A549 (cell line): ENCODE data around the gene PRKACG.

Experiments
- CBX2 ChIP-seq: fragments of 200-600 bp; sonication (generic); IDR thresholded peaks from 2 replicates; pipeline ENCODE4 v1.6.1; 2016; ENCODE audit warnings: low read depth, mild to moderate bottlenecking, borderline replicate concordance
- CEBPB ChIP-seq, 2 experiments: fragments of >200 bp in 1 of 2; sonication (Bioruptor Twin) in 1 of 2; formaldehyde crosslinking in 1 of 2; IDR thresholded peaks; 2 replicates each; pipeline ENCODE4 v1.6.1; 2012 to 2016
- CTCF ChIP-seq: fragments of >200 bp; sonication (Bioruptor Twin); formaldehyde crosslinking; IDR thresholded peaks from 3 replicates; pipeline ENCODE4 v1.5.1; 2016
- FOSB ChIP-seq: fragments of 250-450 bp; sonication (Bioruptor Pico); IDR thresholded peaks from 2 replicates; pipeline ENCODE4 v1.5.0; 2020; ENCODE audit warnings: mild to moderate bottlenecking, moderate library complexity
- POLR2A ChIP-seq: IDR thresholded peaks from 2 replicates; pipeline ENCODE4 v1.6.1; 2012; ENCODE audit warnings: mild to moderate bottlenecking, low read length
- RAD21 ChIP-seq, 2 experiments: fragments of >200 bp in 1 of 2; sonication (Bioruptor Twin) in 1 of 2; formaldehyde crosslinking in 1 of 2; IDR thresholded peaks in 1 of 2; conservative IDR thresholded peaks in 1 of 2; 2 replicates in 1 of 2; 3 replicates in 1 of 2; pipeline ENCODE4 v1.6.1; 2012 to 2018; ENCODE audit warnings: inconsistent platforms in 1 of 2
- RFX5 ChIP-seq: fragments of 450-650 bp; IDR thresholded peaks from 2 replicates; pipeline ENCODE4 v1.7.1; 2014; ENCODE audit warnings: antibody characterized with exemption, mild to moderate bottlenecking, moderate library complexity
- RNF2 ChIP-seq: fragments of 200-600 bp; sonication (generic); IDR thresholded peaks from 2 replicates; pipeline ENCODE4 v1.6.1; 2016; ENCODE audit warnings: low read depth, mild to moderate bottlenecking, antibody characterized with exemption, moderate library complexity, borderline replicate concordance
- USF2 ChIP-seq: fragments of 450-650 bp; IDR thresholded peaks from 2 replicates; pipeline ENCODE4 v1.6.1; 2014; ENCODE audit warnings: antibody characterized with exemption
- TF ChIP-seq, protein P1 (sequence below): fragments of 200-600 bp; sonication (generic); IDR thresholded peaks from 2 replicates; pipeline ENCODE4 v1.6.1; 2016; ENCODE audit warnings: antibody characterized with exemption, mild to moderate bottlenecking, moderate library complexity

DNA sequence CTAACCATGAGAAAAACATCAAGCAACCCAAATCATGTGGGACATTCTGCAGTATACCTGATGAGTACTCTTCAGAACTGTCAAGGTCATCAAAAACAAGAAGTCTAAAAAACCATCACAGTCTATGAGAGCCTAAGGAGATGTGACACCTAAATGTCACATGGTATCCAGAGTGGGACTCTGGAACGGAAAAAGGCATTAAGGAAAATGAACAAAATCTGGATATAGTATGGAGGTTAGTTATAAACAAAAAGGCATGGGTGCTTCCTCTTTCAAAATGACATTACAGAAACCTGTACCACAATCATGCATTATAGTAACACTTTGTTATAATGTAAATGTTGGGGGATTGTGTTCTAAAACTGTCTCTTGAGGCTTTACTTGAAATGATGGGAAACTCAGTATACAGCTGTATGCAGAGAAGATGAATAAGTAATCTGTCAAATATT lies 47.4 kb downstream of the PRKACG start:
- TF ChIP-seq CEBPB (IDR thresholded peaks at IDR 0.05) (no peak), CTCF (no peak), POLR2A (no peak), RAD21 (conservative IDR thresholded peaks at IDR 0.05 in 1 of 2, IDR thresholded peaks at IDR 0.05 in 1 of 2) (no peak), FOSB (CRISPR knock-in tag) (no peak), USF2 (no peak), RNF2 (no peak), CBX2 (no peak), RFX5 (no peak)
- TF ChIP-seq, protein P1, sequence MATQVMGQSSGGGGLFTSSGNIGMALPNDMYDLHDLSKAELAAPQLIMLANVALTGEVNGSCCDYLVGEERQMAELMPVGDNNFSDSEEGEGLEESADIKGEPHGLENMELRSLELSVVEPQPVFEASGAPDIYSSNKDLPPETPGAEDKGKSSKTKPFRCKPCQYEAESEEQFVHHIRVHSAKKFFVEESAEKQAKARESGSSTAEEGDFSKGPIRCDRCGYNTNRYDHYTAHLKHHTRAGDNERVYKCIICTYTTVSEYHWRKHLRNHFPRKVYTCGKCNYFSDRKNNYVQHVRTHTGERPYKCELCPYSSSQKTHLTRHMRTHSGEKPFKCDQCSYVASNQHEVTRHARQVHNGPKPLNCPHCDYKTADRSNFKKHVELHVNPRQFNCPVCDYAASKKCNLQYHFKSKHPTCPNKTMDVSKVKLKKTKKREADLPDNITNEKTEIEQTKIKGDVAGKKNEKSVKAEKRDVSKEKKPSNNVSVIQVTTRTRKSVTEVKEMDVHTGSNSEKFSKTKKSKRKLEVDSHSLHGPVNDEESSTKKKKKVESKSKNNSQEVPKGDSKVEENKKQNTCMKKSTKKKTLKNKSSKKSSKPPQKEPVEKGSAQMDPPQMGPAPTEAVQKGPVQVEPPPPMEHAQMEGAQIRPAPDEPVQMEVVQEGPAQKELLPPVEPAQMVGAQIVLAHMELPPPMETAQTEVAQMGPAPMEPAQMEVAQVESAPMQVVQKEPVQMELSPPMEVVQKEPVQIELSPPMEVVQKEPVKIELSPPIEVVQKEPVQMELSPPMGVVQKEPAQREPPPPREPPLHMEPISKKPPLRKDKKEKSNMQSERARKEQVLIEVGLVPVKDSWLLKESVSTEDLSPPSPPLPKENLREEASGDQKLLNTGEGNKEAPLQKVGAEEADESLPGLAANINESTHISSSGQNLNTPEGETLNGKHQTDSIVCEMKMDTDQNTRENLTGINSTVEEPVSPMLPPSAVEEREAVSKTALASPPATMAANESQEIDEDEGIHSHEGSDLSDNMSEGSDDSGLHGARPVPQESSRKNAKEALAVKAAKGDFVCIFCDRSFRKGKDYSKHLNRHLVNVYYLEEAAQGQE = no peak
